ENCODE data around the gene RNF152.

Gene RNF152

GRCh38 chr18:61770279-61770678, 122.5 kb downstream of the RNF152 start:
- no peak overlapping the region for H3K27ac ChIP-seq (ENCODE audit: low read depth in 2 of 2, low read length in 2 of 2)
- H3K27me3 ChIP-seq (ENCODE audit: control insufficient read depth in 2 of 2, insufficient read depth in 2 of 2, low read length in 2 of 2): no peaks in the 10 kb centered on the region
- H3K4me3 ChIP-seq (ENCODE audit: low read length in 2 of 2): no peak overlapping the region
- H3K9ac ChIP-seq (ENCODE audit: low read depth in 1 of 2, low read length in 2 of 2): no peak overlapping the region
- H3K9me3 ChIP-seq (ENCODE audit: control insufficient read depth in 2 of 2, low read length in 2 of 2): no peaks in the 10 kb centered on the region
- H3K4me1 ChIP-seq (ENCODE audit: control insufficient read depth in 2 of 2, insufficient read depth in 2 of 2, low read length in 2 of 2): no peaks in the 10 kb centered on the region
- no peaks in the 10 kb centered on the region for H3K36me3 ChIP-seq (ENCODE audit: control insufficient read depth in 2 of 2, insufficient read depth in 2 of 2, low read length in 2 of 2)

- H3K36me3 ChIP-seq (ENCODE audit: control insufficient read depth in 2 of 2, insufficient read depth in 2 of 2, low read length in 2 of 2): no peaks in the 10 kb centered on the region
- H3K4me3 ChIP-seq (ENCODE audit: low read length in 2 of 2): no peak overlapping the region
- no peaks in the 10 kb centered on the region for H3K9me3 ChIP-seq (ENCODE audit: control insufficient read depth in 2 of 2, low read length in 2 of 2)
- H3K27me3 ChIP-seq (ENCODE audit: control insufficient read depth in 2 of 2, insufficient read depth in 2 of 2, low read length in 2 of 2): no peaks in the 10 kb centered on the region
- H3K27ac ChIP-seq (ENCODE audit: low read depth in 2 of 2, low read length in 2 of 2): no peak overlapping the region
- H3K4me1 ChIP-seq (ENCODE audit: control insufficient read depth in 2 of 2, insufficient read depth in 2 of 2, low read length in 2 of 2): no peaks in the 10 kb centered on the region
- no peak overlapping the region for H3K9ac ChIP-seq (ENCODE audit: low read depth in 1 of 2, low read length in 2 of 2)
Measured at GRCh38 chr18:61766266-61766884, 126.4 kb downstream of the RNF152 start.

GRCh38 chr18:61765097-61765496, 127.7 kb downstream of the RNF152 start:
- H3K36me3 ChIP-seq (ENCODE audit: control insufficient read depth in 2 of 2, insufficient read depth in 2 of 2, low read length in 2 of 2): no peaks in the 10 kb centered on the region
- H3K9ac ChIP-seq (ENCODE audit: low read depth in 1 of 2, low read length in 2 of 2): no peak overlapping the region
- H3K4me1 ChIP-seq (ENCODE audit: control insufficient read depth in 2 of 2, insufficient read depth in 2 of 2, low read length in 2 of 2): no peaks in the 10 kb centered on the region
- H3K4me3 ChIP-seq (ENCODE audit: low read length in 2 of 2): no peak overlapping the region
- no peak overlapping the region for H3K27ac ChIP-seq (ENCODE audit: low read depth in 2 of 2, low read length in 2 of 2)
- H3K9me3 ChIP-seq (ENCODE audit: control insufficient read depth in 2 of 2, low read length in 2 of 2): no peaks in the 10 kb centered on the region
- no peaks in the 10 kb centered on the region for H3K27me3 ChIP-seq (ENCODE audit: control insufficient read depth in 2 of 2, insufficient read depth in 2 of 2, low read length in 2 of 2)

GRCh38 chr18:61764381-61764780, 128.4 kb downstream of the RNF152 start:
- H3K27me3 ChIP-seq (ENCODE audit: control insufficient read depth in 2 of 2, insufficient read depth in 2 of 2, low read length in 2 of 2): no peaks in the 10 kb centered on the region
- H3K9me3 ChIP-seq (ENCODE audit: control insufficient read depth in 2 of 2, low read length in 2 of 2): no peaks in the 10 kb centered on the region
- H3K4me1 ChIP-seq (ENCODE audit: control insufficient read depth in 2 of 2, insufficient read depth in 2 of 2, low read length in 2 of 2): no peaks in the 10 kb centered on the region
- H3K4me3 ChIP-seq (ENCODE audit: low read length in 2 of 2): no peak overlapping the region
- H3K36me3 ChIP-seq (ENCODE audit: control insufficient read depth in 2 of 2, insufficient read depth in 2 of 2, low read length in 2 of 2): no peaks in the 10 kb centered on the region
- no peak overlapping the region for H3K9ac ChIP-seq (ENCODE audit: low read depth in 1 of 2, low read length in 2 of 2)
- no peak overlapping the region for H3K27ac ChIP-seq (ENCODE audit: low read depth in 2 of 2, low read length in 2 of 2)

GRCh38 chr18:61761875-61762274, 130.9 kb downstream of the RNF152 start:
- no peaks in the 10 kb centered on the region for H3K4me1 ChIP-seq (ENCODE audit: control insufficient read depth in 2 of 2, insufficient read depth in 2 of 2, low read length in 2 of 2)
- H3K9me3 ChIP-seq (ENCODE audit: control insufficient read depth in 2 of 2, low read length in 2 of 2): no peaks in the 10 kb centered on the region
- no peak overlapping the region for H3K27ac ChIP-seq (ENCODE audit: low read depth in 2 of 2, low read length in 2 of 2)
- H3K9ac ChIP-seq (ENCODE audit: low read depth in 1 of 2, low read length in 2 of 2): no peak overlapping the region
- H3K4me3 ChIP-seq (ENCODE audit: low read length in 2 of 2): no peak overlapping the region
- no peaks in the 10 kb centered on the region for H3K27me3 ChIP-seq (ENCODE audit: control insufficient read depth in 2 of 2, insufficient read depth in 2 of 2, low read length in 2 of 2)
- H3K36me3 ChIP-seq (ENCODE audit: control insufficient read depth in 2 of 2, insufficient read depth in 2 of 2, low read length in 2 of 2): no peaks in the 10 kb centered on the region
